Endodermal cell (in vitro differentiated cells): ENCODE data around the gene YBX2. TPM values are rescaled to one million over a fixed set of nuclear protein-coding genes. Genes with fewer than 3 reads are reported as not detected.

Experiments
- DNase-seq: peaks from one replicate; pipeline ENCODE4 v3.0.0-alpha.2; 2017
- H3K27ac ChIP-seq: 2 replicates; pipeline ENCODE4 v1.5.1; 2013; ENCODE audit warnings: mild to moderate bottlenecking, low read depth, low read length, moderate library complexity
- H3K27me3 ChIP-seq: 2 replicates; pipeline ENCODE4 v1.6.1; 2013; ENCODE audit warnings: mild to moderate bottlenecking, low read length, moderate library complexity; ENCODE audit not compliant: insufficient read depth, control insufficient read depth, poor library complexity, severe bottlenecking
- H3K36me3 ChIP-seq: 2 replicates; pipeline ENCODE4 v1.7.0; 2013; ENCODE audit warnings: mild to moderate bottlenecking, low read length, moderate library complexity; ENCODE audit not compliant: control insufficient read depth, insufficient read depth
- H3K4me1 ChIP-seq: one replicate; pipeline ENCODE4 v1.7.0; 2013; ENCODE audit warnings: low read length; ENCODE audit not compliant: control insufficient read depth, insufficient read depth
- H3K4me3 ChIP-seq: 2 replicates; pipeline ENCODE4 v1.5.1; 2013; ENCODE audit warnings: mild to moderate bottlenecking, low read length, moderate library complexity
- H3K9ac ChIP-seq: 2 replicates; pipeline ENCODE4 v1.6.1; 2013; ENCODE audit warnings: mild to moderate bottlenecking, low read length, moderate library complexity; ENCODE audit not compliant: poor library complexity, severe bottlenecking; ENCODE audit errors: extremely low read depth
- H3K9me3 ChIP-seq: 2 replicates; pipeline ENCODE4 v1.6.1; 2013; ENCODE audit warnings: mild to moderate bottlenecking, low read length, moderate library complexity; ENCODE audit not compliant: control insufficient read depth
- H3K27ac Mint-ChIP-seq: 2 replicates; pipeline ENCODE4 v1.8.0; 2020; ENCODE audit warnings: mixed read lengths
- H3K27me3 Mint-ChIP-seq: 2 replicates; pipeline ENCODE4 v1.8.0; 2021; ENCODE audit warnings: mild to moderate bottlenecking, mixed read lengths; ENCODE audit not compliant: insufficient read depth
- H3K36me3 Mint-ChIP-seq: 2 replicates; pipeline ENCODE4 v1.8.0; 2020; ENCODE audit warnings: low read depth, mixed read lengths
- H3K4me1 Mint-ChIP-seq: 2 replicates; pipeline ENCODE4 v1.8.0; 2020; ENCODE audit warnings: mixed read lengths
- H3K4me3 Mint-ChIP-seq: 2 replicates; pipeline ENCODE4 v1.8.0; 2020; ENCODE audit warnings: mild to moderate bottlenecking, moderate library complexity, mixed read lengths
- H3K9me3 Mint-ChIP-seq: 2 replicates; pipeline ENCODE4 v1.8.0; 2020; ENCODE audit warnings: mild to moderate bottlenecking, mixed read lengths
- WGBS, 2 experiments: methylation state at CpG; one replicate each; pipeline versions ENCODE4 v1.1.5 to v1.1.7; 2013; ENCODE audit warnings: missing lambda C conversion rate in 2 of 2, mixed read lengths in 1 of 2; ENCODE audit not compliant: insufficient coverage in 1 of 2, insufficient read length in 1 of 2; 5-methylcytosine and 5-hydroxymethylcytosine counted together
- total RNA-seq, 2 donors: library from RNA; stranded (reverse); fragmentation: NEBNext Ultra II Directional in 1 of 2; extraction: Animal tissue kit (Norgen Biotek cat#: 25700) in 1 of 2; gene quantifications; 2 replicates in 1 of 2; 3 replicates in 1 of 2; pipeline ENCODE4 v1.2.1, GENCODE V29; 2021
- TF ChIP-seq, protein P1 (sequence below): fragments of 200-600 bp; sonication (generic); conservative IDR thresholded peaks from 2 replicates; pipeline ENCODE4 v1.5.0; 2021; ENCODE audit warnings: antibody characterized with exemption, mild to moderate bottlenecking

Gene YBX2
- total RNA-seq, 2 donors from 2014 or later, result 6.6 to 15.9 TPM

DNA sequence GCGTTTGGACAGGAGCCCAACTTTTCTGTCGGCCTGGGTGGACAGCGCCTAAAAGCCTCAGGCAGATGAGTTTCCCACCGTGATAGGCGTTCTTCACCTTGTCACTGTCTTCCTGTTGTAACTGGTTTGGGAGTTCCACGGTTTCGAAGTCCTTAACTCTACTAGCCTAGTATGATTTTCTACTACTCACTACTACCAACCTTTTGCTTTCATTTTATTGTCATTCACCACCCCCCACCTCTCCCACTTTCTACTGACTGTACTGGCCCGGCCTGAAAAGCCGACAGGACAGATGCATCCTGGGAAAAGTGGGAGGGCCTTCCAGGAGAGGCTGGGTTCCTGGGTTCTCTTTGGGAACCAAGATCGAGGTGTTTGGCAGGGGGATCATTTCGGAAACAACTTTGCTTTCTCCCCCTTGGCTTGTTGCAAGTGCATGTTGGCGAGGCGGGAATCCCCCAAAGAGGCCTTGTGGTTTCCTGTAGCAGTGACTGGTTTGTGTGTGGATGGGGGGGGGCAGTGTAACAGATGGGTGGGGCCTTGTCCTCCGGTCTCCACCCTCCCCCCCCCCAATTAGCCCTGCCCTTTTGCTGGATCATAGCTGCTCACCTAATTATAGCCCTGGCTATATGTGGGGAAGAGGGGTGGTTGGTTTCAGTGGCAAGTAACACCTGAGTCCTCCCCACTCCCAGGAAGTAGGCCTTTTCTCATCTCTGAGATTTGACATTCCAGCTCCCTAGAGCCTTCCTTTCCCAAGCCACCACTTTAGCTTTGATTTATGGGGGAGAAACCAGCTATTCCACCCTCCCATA is 14.4 kb upstream of the YBX2 start:
- peak overlapping the region; percentile 99 for H3K4me3 ChIP-seq
- peak overlapping the region; percentile 91 for H3K9ac ChIP-seq
- Mint-ChIP-seq H3K4me1 (peaks cover 23% of the 10 kb centered on the region), H3K4me3 (peak overlapping the region; percentile 88), H3K27ac (peak overlapping the region; percentile 97), H3K27me3 (peaks cover 3% of the 10 kb centered on the region), H3K9me3 (no peaks in the 10 kb centered on the region), H3K36me3 (peaks cover 48% of the 10 kb centered on the region)
- 0 to 2% methylated on average over 9 to 11 of the region's 14 CpGs for WGBS, 2 experiments
- TF ChIP-seq, protein P1, sequence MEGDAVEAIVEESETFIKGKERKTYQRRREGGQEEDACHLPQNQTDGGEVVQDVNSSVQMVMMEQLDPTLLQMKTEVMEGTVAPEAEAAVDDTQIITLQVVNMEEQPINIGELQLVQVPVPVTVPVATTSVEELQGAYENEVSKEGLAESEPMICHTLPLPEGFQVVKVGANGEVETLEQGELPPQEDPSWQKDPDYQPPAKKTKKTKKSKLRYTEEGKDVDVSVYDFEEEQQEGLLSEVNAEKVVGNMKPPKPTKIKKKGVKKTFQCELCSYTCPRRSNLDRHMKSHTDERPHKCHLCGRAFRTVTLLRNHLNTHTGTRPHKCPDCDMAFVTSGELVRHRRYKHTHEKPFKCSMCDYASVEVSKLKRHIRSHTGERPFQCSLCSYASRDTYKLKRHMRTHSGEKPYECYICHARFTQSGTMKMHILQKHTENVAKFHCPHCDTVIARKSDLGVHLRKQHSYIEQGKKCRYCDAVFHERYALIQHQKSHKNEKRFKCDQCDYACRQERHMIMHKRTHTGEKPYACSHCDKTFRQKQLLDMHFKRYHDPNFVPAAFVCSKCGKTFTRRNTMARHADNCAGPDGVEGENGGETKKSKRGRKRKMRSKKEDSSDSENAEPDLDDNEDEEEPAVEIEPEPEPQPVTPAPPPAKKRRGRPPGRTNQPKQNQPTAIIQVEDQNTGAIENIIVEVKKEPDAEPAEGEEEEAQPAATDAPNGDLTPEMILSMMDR, result no peak
- H3K27ac ChIP-seq, result peak overlapping the region; percentile 89
- no peaks in the 10 kb centered on the region for H3K27me3 ChIP-seq
- no peaks in the 10 kb centered on the region for H3K4me1 ChIP-seq
- H3K9me3 ChIP-seq, result no peaks in the 10 kb centered on the region
- DNase-seq, result peak; percentile 94
- H3K36me3 ChIP-seq, result peaks cover 42% of the 10 kb centered on the region

DNA sequence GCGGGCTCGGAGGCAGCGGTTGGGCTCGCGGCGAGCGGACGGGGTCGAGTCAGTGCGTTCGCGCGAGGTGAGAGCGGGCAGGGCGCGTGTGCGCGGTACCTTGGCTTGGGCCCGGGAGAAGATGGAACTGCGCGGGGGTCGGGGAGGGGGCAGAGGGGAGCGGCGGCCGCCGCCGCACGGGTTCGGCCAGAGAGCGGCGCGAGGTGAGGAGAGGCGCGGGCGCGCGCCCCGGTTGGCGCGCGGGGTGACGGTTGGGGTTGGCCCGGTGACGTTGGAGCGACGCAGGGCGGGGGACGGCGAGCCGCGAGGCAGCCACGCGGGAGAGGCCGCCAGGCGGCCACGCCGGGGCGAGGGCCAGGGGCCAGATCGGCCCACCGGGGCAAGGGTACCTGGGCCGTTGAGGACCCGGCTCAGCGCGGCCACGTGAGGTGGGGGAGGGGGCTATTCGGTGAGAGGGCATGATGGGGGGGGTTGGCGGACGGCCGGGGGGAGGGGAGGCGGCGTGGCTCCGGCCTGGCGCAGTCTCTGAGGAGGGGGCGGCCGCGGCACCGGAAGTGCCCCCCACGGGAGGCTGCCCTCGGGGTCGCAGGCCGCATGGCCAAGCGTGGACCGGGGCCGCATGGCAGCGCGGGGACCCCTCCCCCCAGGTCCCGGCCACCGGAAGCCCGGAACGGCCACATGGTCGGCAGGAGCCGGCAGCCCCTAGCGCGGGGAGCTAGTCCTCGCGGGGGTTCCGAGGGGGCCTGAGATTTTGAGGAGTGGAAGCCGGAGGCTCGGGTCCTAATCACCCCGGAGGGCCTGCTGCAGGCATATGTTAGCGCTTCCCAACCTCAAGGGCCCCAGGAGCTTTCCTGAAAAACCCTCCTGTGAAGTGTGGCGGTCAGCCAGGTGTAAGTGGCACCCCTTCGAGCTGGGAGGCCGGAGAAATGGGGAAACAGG is 13.5 kb upstream of the YBX2 start:
- TF ChIP-seq, protein P1, result peak; percentile 24
- peaks cover 35% of the 10 kb centered on the region for H3K36me3 ChIP-seq
- H3K9ac ChIP-seq, result peak overlapping the region; percentile 91
- no peaks in the 10 kb centered on the region for H3K9me3 Mint-ChIP-seq
- no peaks in the 10 kb centered on the region for H3K27me3 ChIP-seq
- no peaks in the 10 kb centered on the region for H3K9me3 ChIP-seq
- peaks cover 3% of the 10 kb centered on the region for H3K27me3 Mint-ChIP-seq
- H3K27ac ChIP-seq, result peak overlapping the region; percentile 89
- peaks cover 39% of the 10 kb centered on the region for H3K36me3 Mint-ChIP-seq
- peak overlapping the region; percentile 88 for H3K4me3 Mint-ChIP-seq
- H3K4me1 ChIP-seq, result no peaks in the 10 kb centered on the region
- peak overlapping the region; percentile 99 for H3K27ac Mint-ChIP-seq
- peak; percentile 78 for DNase-seq
- 0% methylated on average over 18 to 100 of the region's 104 CpGs for WGBS, 2 experiments
- H3K4me3 ChIP-seq, result peak overlapping the region; percentile 99
- H3K4me1 Mint-ChIP-seq, result peaks cover 23% of the 10 kb centered on the region

DNA sequence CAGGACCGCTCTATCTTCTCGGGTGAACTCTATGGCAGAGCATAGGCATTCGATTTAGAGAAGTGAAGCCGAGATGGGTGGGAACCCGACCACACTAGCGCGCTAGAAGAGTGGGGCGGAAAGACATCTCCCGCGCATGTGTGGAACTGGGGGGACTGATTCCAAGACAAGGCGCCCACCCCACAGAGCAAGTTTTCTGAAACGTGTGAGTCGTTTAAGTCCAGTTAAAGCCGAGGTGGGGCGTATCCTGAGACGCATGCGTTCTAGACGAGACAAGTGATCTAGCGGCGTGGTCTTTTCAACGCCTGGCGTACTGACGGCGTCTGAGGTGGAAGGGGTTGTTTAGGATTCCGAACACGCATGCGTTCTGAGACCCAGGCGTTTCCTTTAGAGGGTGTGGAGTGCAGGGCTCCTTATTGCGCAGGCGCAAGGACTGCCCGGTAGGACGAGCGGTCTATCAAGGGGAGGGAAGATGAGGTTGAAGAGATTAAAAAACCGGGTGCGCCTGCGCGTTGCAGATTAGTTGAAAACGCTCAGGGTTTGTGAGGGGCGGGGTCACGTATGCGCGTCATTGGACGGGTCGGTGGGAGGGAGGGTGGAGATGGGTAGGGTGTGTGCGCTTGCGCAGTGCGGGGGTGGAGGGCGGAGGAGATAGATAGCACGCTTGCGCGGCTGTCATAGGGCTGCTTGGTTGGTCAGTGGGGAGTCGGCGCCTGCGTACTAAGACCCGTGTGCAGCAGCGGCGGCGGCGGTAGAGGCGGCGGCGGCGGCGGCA is 12.7 kb upstream of the YBX2 start, which contains the start of gene EIF5A:
EIF5A (plus strand) TSS at position 718 of the 775 bp plus-strand sequence. CDS start 2,008 bp downstream, outside the sequence.
- Mint-ChIP-seq H3K4me3 (peak within 1 kb of the TSS; percentile 88), H3K4me1 (peaks cover 23% of the 10 kb centered on the region), H3K9me3 (no peaks in the 10 kb centered on the region), H3K27me3 (peaks cover 5% of the 10 kb centered on the region), H3K27ac (peak within 1 kb of the TSS; percentile 99), H3K36me3 (peaks cover 32% of the 10 kb centered on the region)
- Histone ChIP-seq H3K4me3 (peak within 1 kb of the TSS; percentile 99), H3K36me3 (peaks cover 28% of the 10 kb centered on the region), H3K9ac (peak within 1 kb of the TSS; percentile 91), H3K9me3 (no peaks in the 10 kb centered on the region), H3K27me3 (no peaks in the 10 kb centered on the region), H3K4me1 (no peaks in the 10 kb centered on the region), H3K27ac (peak within 1 kb of the TSS; percentile 97)
- WGBS, 2 experiments, result 0 to 1% methylated on average over 20 to 64 of the region's 64 CpGs
- DNase-seq, result peak; percentile 100
- TF ChIP-seq, protein P1, result no peak
